GM21723 (cell line): ENCODE results near the gene ADARB2.

ENCODE experiments used
- ATAC-seq: cut with Tn5 transposase; IDR thresholded peaks from one replicate; pipeline ENCODE4 v1.9.1; 2021; ENCODE audit warnings: mild to moderate bottlenecking, moderate library complexity; ENCODE audit not compliant: unreplicated experiment

The ADARB2 gene

GRCh38 chr10:1154531-1155295 is 582.6 kb downstream of the ADARB2 start:
- no peak for ATAC-seq

- no peak for ATAC-seq
Measured at GRCh38 chr10:1153805-1154351, 583.4 kb downstream of the ADARB2 start.

GRCh38 chr10:1153251-1153763 is 584.0 kb downstream of the ADARB2 start:
- no peak for ATAC-seq

GRCh38 chr10:1152386-1153250 is 584.7 kb downstream of the ADARB2 start:
- no peak for ATAC-seq

- ATAC-seq: no peak
Measured at GRCh38 chr10:1151076-1152033, 586.0 kb downstream of the ADARB2 start.

- ATAC-seq: no peak
Measured at GRCh38 chr10:1150638-1150955, 586.7 kb downstream of the ADARB2 start.

GRCh38 chr10:1149793-1150637 is 587.3 kb downstream of the ADARB2 start:
- ATAC-seq: no peak

GRCh38 chr10:1148855-1149605 is 588.3 kb downstream of the ADARB2 start:
- no peak for ATAC-seq

GRCh38 chr10:1147810-1148209 is 589.5 kb downstream of the ADARB2 start:
- ATAC-seq: no peak

GRCh38 chr10:1142596-1142995 is 594.7 kb downstream of the ADARB2 start:
- no peak for ATAC-seq

- ATAC-seq: no peak
Measured at GRCh38 chr10:1141701-1142100, 595.6 kb downstream of the ADARB2 start.

GRCh38 chr10:1141261-1141660 is 596.1 kb downstream of the ADARB2 start:
- no peak for ATAC-seq

GRCh38 chr10:1138529-1138928 is 598.8 kb downstream of the ADARB2 start:
- ATAC-seq: no peak

- ATAC-seq: no peak
Measured at GRCh38 chr10:1137499-1138163, 599.7 kb downstream of the ADARB2 start.

- no peak for ATAC-seq
Measured at GRCh38 chr10:1136268-1136667, 601.1 kb downstream of the ADARB2 start.

- no peak for ATAC-seq
Measured at GRCh38 chr10:1134156-1134555, 603.2 kb downstream of the ADARB2 start.

- ATAC-seq: no peak
Measured at GRCh38 chr10:1133495-1134045, 603.8 kb downstream of the ADARB2 start.

GRCh38 chr10:1132584-1132983 is 604.7 kb downstream of the ADARB2 start:
- ATAC-seq: no peak
